Measurements from ENCODE around the gene POU2F2.

DNA sequence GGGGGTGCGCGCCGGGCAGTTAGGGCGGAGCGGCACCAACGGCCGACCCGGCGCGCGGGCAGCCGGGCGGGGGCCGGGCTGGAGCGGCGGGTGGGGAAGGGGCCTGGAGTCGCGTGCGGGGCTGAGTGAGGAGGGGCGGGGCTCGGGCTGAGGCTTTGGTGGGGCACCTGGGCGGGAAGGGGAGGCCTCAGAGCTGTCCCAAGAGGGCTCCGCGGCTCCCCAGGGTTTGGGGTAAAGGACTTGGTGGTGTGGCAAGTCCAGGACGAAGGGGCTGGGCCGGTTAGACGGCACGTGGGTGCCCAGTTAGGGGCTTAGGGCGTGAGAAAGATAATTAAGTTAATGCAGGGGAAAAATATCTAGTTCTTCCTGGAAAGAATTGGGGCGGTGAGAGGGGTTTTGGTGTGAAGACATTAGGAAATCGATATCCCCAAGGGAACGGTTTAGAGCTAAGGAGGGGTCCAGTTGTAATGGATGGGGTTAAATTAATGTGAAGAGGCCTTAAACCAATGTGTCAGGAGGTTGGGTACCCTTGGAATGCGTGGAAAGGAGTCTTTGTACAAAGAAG, 55.8 kb downstream of the POU2F2 start:
- TF ChIP-seq EZH2phosphoT487 (IDR thresholded peaks at IDR 0.05; ENCODE audit: borderline replicate concordance, low read depth, low read length) = no peak
- TF ChIP-seq, protein P1, sequence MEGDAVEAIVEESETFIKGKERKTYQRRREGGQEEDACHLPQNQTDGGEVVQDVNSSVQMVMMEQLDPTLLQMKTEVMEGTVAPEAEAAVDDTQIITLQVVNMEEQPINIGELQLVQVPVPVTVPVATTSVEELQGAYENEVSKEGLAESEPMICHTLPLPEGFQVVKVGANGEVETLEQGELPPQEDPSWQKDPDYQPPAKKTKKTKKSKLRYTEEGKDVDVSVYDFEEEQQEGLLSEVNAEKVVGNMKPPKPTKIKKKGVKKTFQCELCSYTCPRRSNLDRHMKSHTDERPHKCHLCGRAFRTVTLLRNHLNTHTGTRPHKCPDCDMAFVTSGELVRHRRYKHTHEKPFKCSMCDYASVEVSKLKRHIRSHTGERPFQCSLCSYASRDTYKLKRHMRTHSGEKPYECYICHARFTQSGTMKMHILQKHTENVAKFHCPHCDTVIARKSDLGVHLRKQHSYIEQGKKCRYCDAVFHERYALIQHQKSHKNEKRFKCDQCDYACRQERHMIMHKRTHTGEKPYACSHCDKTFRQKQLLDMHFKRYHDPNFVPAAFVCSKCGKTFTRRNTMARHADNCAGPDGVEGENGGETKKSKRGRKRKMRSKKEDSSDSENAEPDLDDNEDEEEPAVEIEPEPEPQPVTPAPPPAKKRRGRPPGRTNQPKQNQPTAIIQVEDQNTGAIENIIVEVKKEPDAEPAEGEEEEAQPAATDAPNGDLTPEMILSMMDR (conservative IDR thresholded peaks at IDR 0.05; ENCODE audit: low read length) = no peak

Data from OCI-LY7 (cell line).